Subcutaneous adipose tissue (tissue), 4 donors: ENCODE data around the gene SSTR5. TPM values are rescaled to one million over a fixed set of nuclear protein-coding genes. Genes with fewer than 3 reads are reported as not detected.

Experiments used
- CTCF ChIP-seq: fragments of 450-650 bp; IDR thresholded peaks from one replicate; pipeline ENCODE4 v1.5.1; 2016; ENCODE audit warnings: low read depth, mild to moderate bottlenecking, control low read depth, antibody characterized with exemption, moderate library complexity
- total RNA-seq, 4 donors: library from RNA; depleted of rRNA; stranded (reverse); fragments of >200 nt; gene quantifications; one replicate each; pipeline ENCODE4 v1.1.0, GENCODE V29; 2016

The SSTR5 gene
- total RNA-seq, 4 donors from 2014 or later: not detected

GRCh38 chr16:1079341-1079740 is 6.8 kb downstream of the SSTR5 start:
- TF ChIP-seq CTCF: no peak

GRCh38 chr16:1079786-1080525 is 7.4 kb downstream of the SSTR5 start:
- TF ChIP-seq CTCF: no peak

GRCh38 chr16:1080801-1081733 is 8.5 kb downstream of the SSTR5 start:
- TF ChIP-seq CTCF: no peak

GRCh38 chr16:1081734-1082265 is 9.3 kb downstream of the SSTR5 start:
- no peak for TF ChIP-seq CTCF

GRCh38 chr16:1082266-1082951 is 9.9 kb downstream of the SSTR5 start:
- TF ChIP-seq CTCF: no peak

GRCh38 chr16:1082952-1083675 is 10.6 kb downstream of the SSTR5 start:
- no peak for TF ChIP-seq CTCF
